Caco-2 (cell line): ENCODE results near the gene DLD. TPM values are rescaled to one million over a fixed set of nuclear protein-coding genes. Genes with fewer than 3 reads are reported as not detected.

Source experiments
- BruUV-seq: library from RNA; stranded (reverse); fragments of 400-500 nt; replicated peaks from 2 replicates; lab custom pipeline; 2021; lab: Mats Ljungman, UMichigan
- CTCF ChIA-PET: fragments of 300-600 bp; sonication (Branson Sonifier 250); formaldehyde crosslinking; loops from one replicate; lab custom pipeline; 2022; ENCODE audit warnings: antibody characterized with exemption; lab: Charles Lee
- POLR2A ChIA-PET: fragments of 300-600 bp; sonication (Branson Sonifier 250); formaldehyde crosslinking; loops from one replicate; lab custom pipeline; 2022; ENCODE audit warnings: antibody characterized with exemption; lab: Charles Lee
- DNase-seq, 2 experiments: peaks; one replicate each; pipeline versions ENCODE4 v3.0.0 to v3.0.0-alpha.2; 2020 to 2022
- H3K27me3 ChIP-seq: replicated peaks from 2 replicates; pipeline ENCODE4 v1.6.0; 2011; ENCODE audit warnings: low read length; ENCODE audit not compliant: control insufficient read depth, insufficient read depth
- H3K36me3 ChIP-seq: 2 replicates; pipeline ENCODE4 v1.5.1; 2011; ENCODE audit warnings: low read length; ENCODE audit not compliant: control insufficient read depth, insufficient read depth
- H3K4me1 ChIP-seq: fragments of 250-450 bp; sonication (Bioruptor Pico); 2 replicates; pipeline ENCODE4 v1.5.1; 2020; ENCODE audit warnings: mild to moderate bottlenecking
- H3K4me3 ChIP-seq: 2 replicates; pipeline ENCODE4 v1.5.1; 2011; ENCODE audit warnings: low read depth, mild to moderate bottlenecking, control low read depth, low read length
- H3K9me3 ChIP-seq: fragments of 250-450 bp; sonication (Bioruptor Pico); 2 replicates; pipeline ENCODE4 v1.5.1; 2020; ENCODE audit warnings: mild to moderate bottlenecking, moderate library complexity
- H3K27ac Mint-ChIP-seq: one replicate; pipeline ENCODE4 v1.8.0; 2022; ENCODE audit warnings: mixed read lengths; ENCODE audit not compliant: unreplicated experiment
- H3K27me3 Mint-ChIP-seq: one replicate; pipeline ENCODE4 v1.8.0; 2022; ENCODE audit warnings: mixed read lengths; ENCODE audit not compliant: insufficient read depth, unreplicated experiment
- H3K36me3 Mint-ChIP-seq: one replicate; pipeline ENCODE4 v1.8.0; 2022; ENCODE audit warnings: mild to moderate bottlenecking, mixed read lengths; ENCODE audit not compliant: insufficient read depth, unreplicated experiment
- H3K4me1 Mint-ChIP-seq: one replicate; pipeline ENCODE4 v1.8.0; 2022; ENCODE audit warnings: low read depth, mixed read lengths; ENCODE audit not compliant: unreplicated experiment
- H3K4me3 Mint-ChIP-seq: one replicate; pipeline ENCODE4 v1.8.0; 2022; ENCODE audit warnings: mild to moderate bottlenecking, moderate library complexity, mixed read lengths; ENCODE audit not compliant: unreplicated experiment
- H3K9me3 Mint-ChIP-seq: one replicate; pipeline ENCODE4 v1.8.0; 2022; ENCODE audit warnings: mixed read lengths; ENCODE audit not compliant: unreplicated experiment
- intact Hi-C: fragments of 100-400 bp; cut with micrococcal nuclease; formaldehyde crosslinking; loops from one replicate; pipeline ENCODE4 v1.10.0; 2022; ENCODE audit not compliant: unreplicated experiment
- total RNA-seq: library from RNA; stranded (reverse); gene quantifications from 2 replicates; pipeline ENCODE4 v1.2.3, GENCODE V29; 2022
- TF ChIP-seq, protein P1 (sequence below), 2 experiments: fragments of 200-600 bp in 1 of 2; IDR thresholded peaks; 1 replicate in 1 of 2; 2 replicates in 1 of 2; pipeline versions ENCODE4 v1.5.1 to v1.8.0; 2011 to 2022; ENCODE audit warnings: antibody characterized with exemption in 1 of 2, control low read depth in 1 of 2, inconsistent platforms in 1 of 2, low read depth in 1 of 2, low read length in 1 of 2, mild to moderate bottlenecking in 1 of 2, moderate library complexity in 1 of 2; ENCODE audit not compliant: insufficient read depth in 1 of 2, severe bottlenecking in 1 of 2, unreplicated experiment in 1 of 2

Gene DLD
- total RNA-seq, 1 experiment from 2014 or later, result 141 TPM

GRCh38 chr7:107907790-107908189, 16.8 kb downstream of the DLD start:
- Mint-ChIP-seq H3K4me1 (no peaks in the 10 kb centered on the region), H3K27ac (no peak overlapping the region), H3K27me3 (no peaks in the 10 kb centered on the region), H3K9me3 (peaks cover 9% of the 10 kb centered on the region), H3K4me3 (no peak overlapping the region), H3K36me3 (peaks cover 75% of the 10 kb centered on the region)
- no peak overlapping the region for H3K4me3 ChIP-seq
- H3K4me1 ChIP-seq, result peaks cover 12% of the 10 kb centered on the region
- POLR2A ChIA-PET, result no interaction called here
- intact Hi-C loops, result no loop called here
- H3K9me3 ChIP-seq, result no peaks in the 10 kb centered on the region
- peaks cover 3% of the 10 kb centered on the region; the same call in 1 of the 2 replicates for H3K36me3 ChIP-seq
- TF ChIP-seq, protein P1, sequence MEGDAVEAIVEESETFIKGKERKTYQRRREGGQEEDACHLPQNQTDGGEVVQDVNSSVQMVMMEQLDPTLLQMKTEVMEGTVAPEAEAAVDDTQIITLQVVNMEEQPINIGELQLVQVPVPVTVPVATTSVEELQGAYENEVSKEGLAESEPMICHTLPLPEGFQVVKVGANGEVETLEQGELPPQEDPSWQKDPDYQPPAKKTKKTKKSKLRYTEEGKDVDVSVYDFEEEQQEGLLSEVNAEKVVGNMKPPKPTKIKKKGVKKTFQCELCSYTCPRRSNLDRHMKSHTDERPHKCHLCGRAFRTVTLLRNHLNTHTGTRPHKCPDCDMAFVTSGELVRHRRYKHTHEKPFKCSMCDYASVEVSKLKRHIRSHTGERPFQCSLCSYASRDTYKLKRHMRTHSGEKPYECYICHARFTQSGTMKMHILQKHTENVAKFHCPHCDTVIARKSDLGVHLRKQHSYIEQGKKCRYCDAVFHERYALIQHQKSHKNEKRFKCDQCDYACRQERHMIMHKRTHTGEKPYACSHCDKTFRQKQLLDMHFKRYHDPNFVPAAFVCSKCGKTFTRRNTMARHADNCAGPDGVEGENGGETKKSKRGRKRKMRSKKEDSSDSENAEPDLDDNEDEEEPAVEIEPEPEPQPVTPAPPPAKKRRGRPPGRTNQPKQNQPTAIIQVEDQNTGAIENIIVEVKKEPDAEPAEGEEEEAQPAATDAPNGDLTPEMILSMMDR (IDR thresholded peaks at IDR 0.05; ENCODE audit: insufficient read depth in 1 of 2, low read depth in 1 of 2, low read length in 1 of 2, severe bottlenecking in 1 of 2, unreplicated experiment in 1 of 2), result no peak
- no TSS peak for BruUV-seq
- H3K27me3 ChIP-seq, result no peaks in the 10 kb centered on the region
- no peak for DNase-seq
- CTCF ChIA-PET, result no interaction called here

- Mint-ChIP-seq H3K4me1 (no peaks in the 10 kb centered on the region), H3K9me3 (peaks cover 9% of the 10 kb centered on the region), H3K27ac (no peak overlapping the region), H3K27me3 (no peaks in the 10 kb centered on the region), H3K4me3 (no peak overlapping the region), H3K36me3 (peaks cover 74% of the 10 kb centered on the region)
- POLR2A ChIA-PET, result no interaction called here
- Histone ChIP-seq H3K9me3 (no peaks in the 10 kb centered on the region), H3K4me1 (no peaks in the 10 kb centered on the region), H3K4me3 (no peak overlapping the region), H3K27me3 (no peaks in the 10 kb centered on the region), H3K36me3 (peaks cover 3% of the 10 kb centered on the region; the same call in 1 of the 2 replicates)
- no peak for DNase-seq
- TF ChIP-seq, protein P1 (IDR thresholded peaks at IDR 0.05; ENCODE audit: insufficient read depth in 1 of 2, low read depth in 1 of 2, low read length in 1 of 2, severe bottlenecking in 1 of 2, unreplicated experiment in 1 of 2), result no peak
- no TSS peak for BruUV-seq
- CTCF ChIA-PET, result no interaction called here
- intact Hi-C loops, result no loop called here
Measured at GRCh38 chr7:107909445-107909844, 18.5 kb downstream of the DLD start.

DNA sequence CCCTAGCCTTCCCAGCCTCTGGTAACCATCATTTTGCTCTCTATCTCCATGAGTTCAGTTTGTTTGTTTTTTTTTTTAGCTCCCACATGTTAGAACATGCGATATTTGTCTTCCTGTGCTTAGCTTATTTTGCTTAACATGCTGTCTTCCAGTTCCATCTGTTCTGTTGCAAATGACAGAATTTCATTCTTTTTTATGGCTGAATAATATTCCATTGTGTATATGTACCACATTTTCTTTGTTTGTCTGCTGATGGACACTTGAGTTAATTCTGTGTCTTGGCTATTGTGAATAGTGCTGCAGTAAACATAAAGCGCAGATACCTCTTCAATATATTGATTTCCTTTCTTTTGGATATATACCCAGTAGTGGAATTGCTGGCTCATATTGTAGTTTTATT, 21.0 kb downstream of the DLD start:
- no peak for DNase-seq
- Mint-ChIP-seq H3K4me1 (no peaks in the 10 kb centered on the region), H3K9me3 (peaks cover 9% of the 10 kb centered on the region), H3K36me3 (peaks cover 68% of the 10 kb centered on the region), H3K27ac (no peak overlapping the region), H3K27me3 (no peaks in the 10 kb centered on the region), H3K4me3 (no peak overlapping the region)
- Histone ChIP-seq H3K9me3 (no peaks in the 10 kb centered on the region), H3K27me3 (no peaks in the 10 kb centered on the region), H3K36me3 (peaks cover 2% of the 10 kb centered on the region; the same call in 1 of the 2 replicates), H3K4me3 (no peak overlapping the region), H3K4me1 (no peaks in the 10 kb centered on the region)
- CTCF ChIA-PET, result no interaction called here
- TF ChIP-seq, protein P1 (IDR thresholded peaks at IDR 0.05; ENCODE audit: insufficient read depth in 1 of 2, low read depth in 1 of 2, low read length in 1 of 2, severe bottlenecking in 1 of 2, unreplicated experiment in 1 of 2), result no peak
- intact Hi-C loops, result no loop called here
- POLR2A ChIA-PET, result no interaction called here
- BruUV-seq, result no TSS peak
